Measurements from ENCODE around the gene CAMK1G. TPM values are rescaled to one million over a fixed set of nuclear protein-coding genes. Genes with fewer than 3 reads are reported as not detected.
A peak's percentile ranks its signal among the peaks of the same experiment; 100 is the strongest.

The CAMK1G gene
- total and polyA plus RNA-seq, 9 of the 15 experiments (the other 6 are each of a cell fraction or from before 2014, with no cell fraction given), result not detected

DNA sequence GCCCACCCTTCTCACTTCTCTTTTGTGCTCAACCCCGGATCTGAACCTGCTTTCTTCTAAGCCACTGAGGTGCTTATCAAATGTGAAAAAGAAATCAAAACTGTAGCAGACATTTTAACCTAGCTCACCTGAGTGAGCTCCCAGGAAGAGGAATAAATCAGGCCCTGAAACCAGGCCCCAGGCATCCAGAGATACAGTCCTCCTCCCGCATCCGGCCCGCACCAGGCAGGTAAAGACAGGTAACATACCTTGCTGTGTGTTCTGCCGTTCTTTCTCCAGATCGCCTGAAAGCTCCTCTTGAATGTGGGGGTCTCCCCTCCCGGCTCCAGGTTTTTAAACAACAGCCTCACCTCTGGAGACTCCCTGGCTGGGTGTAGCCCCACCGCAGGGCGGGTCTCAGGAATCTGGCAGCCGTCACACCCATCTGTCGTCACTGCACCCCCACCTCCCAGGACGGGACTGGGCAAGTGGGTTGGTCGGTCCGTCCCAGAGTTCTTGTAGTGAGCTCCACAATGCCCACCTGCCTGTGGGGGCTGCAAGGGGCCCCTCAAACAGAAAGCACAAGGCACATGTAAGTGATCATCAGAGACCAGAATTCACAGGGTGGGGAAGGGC lies 68.7 kb downstream of the CAMK1G start, which contains the start of gene LAMB3:
LAMB3 (minus strand) TSS at position 305 of the 615 bp plus-strand sequence. CDS start 1,481 bp downstream, outside the sequence.
- H3K9ac ChIP-seq (ENCODE audit: insufficient read depth in 1 of 2, low read depth in 2 of 2, low read length in 2 of 2), result peak within 1 kb of the TSS in 1 of 2 experiments; percentile 61; a peak in 2 of 4 replicates
- peaks cover 0 to 6% of the 10 kb centered on the region in 2 experiments; a peak in 1 of 5 replicates for H3K27me3 ChIP-seq (ENCODE audit: control insufficient read depth in 2 of 2, insufficient read depth in 2 of 2, low read length in 2 of 2)
- WGBS (ENCODE audit: insufficient coverage, low coverage, missing lambda C conversion rate), result 65% methylated on average over 13 of the region's 14 CpGs
- ATAC-seq, result no peak
- no peak within 1 kb of the TSS for H3K4me2 ChIP-seq (ENCODE audit: insufficient read depth, low read length)
- intact Hi-C loops (cut with micrococcal nuclease) (no loop called here), in situ Hi-C loops (cut with MboI) (loop anchor here (10.0 kb wide), 1 partner anchor 1827 kb away; no protein-coding TSS in a partner anchor)
- ChIA-PET POLR2A (interaction anchor here (0.6 to 3.5 kb wide), 6 partner anchors 9 to 57 kb away, joined by 3 to 15 read pairs (median 3); partner anchors contain the start of gene G0S2), CTCF (ENCODE audit: low intra/inter-chr PET ratio) (no interaction called here)
- no peaks in the 10 kb centered on the region for H3K9me3 ChIP-seq (replicated peaks; ENCODE audit: control insufficient read depth, insufficient read depth, low read depth, low read length)
- H2AFZ ChIP-seq (ENCODE audit: low read depth, low read length), result peak within 1 kb of the TSS; percentile 80
- no TSS peak for BruUV-seq (replicated peaks)
- no peaks in the 10 kb centered on the region for H3K79me2 ChIP-seq (ENCODE audit: control insufficient read depth, insufficient read depth, low read length)
- H3K4me1 ChIP-seq (replicated peaks in 1 of 2; ENCODE audit: control insufficient read depth in 2 of 2, insufficient read depth in 2 of 2, low read length in 2 of 2), result peaks cover 39 to 62% of the 10 kb centered on the region in 2 experiments
- H3K4me3 ChIP-seq, result no peak within 1 kb of the TSS
- 0 out of 2 replicates have a peak, but pooled peaks have one; percentile 10 for TF ChIP-seq ZBTB7A (IDR thresholded peaks at IDR 0.05; ENCODE audit: borderline replicate concordance, control insufficient read depth, low read depth, low read length)
- TF ChIP-seq, protein P1, sequence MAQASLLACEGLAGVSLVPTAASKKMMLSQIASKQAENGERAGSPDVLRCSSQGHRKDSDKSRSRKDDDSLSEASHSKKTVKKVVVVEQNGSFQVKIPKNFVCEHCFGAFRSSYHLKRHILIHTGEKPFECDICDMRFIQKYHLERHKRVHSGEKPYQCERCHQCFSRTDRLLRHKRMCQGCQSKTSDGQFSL (CRISPR knock-in tag; IDR thresholded peaks at IDR 0.05), result peak; percentile 57
- TF ChIP-seq, protein P1 (tag; IDR thresholded peaks at IDR 0.05), result no peak
- TF ChIP-seq ZC3H8 (IDR thresholded peaks at IDR 0.05), result no peak
- H3K9me1 ChIP-seq (ENCODE audit: control insufficient read depth, insufficient read depth, low read length), result no peaks in the 10 kb centered on the region
- no peaks in the 10 kb centered on the region for H3K36me3 ChIP-seq (ENCODE audit: control insufficient read depth, insufficient read depth, low read length)
- peak in 2 of 4 experiments; percentile 39 to 41 for DNase-seq (ENCODE audit: extremely low read depth in 1 of 4, low spot score in 3 of 4)
- H3K27ac ChIP-seq (ENCODE audit: extremely low read depth, low read depth, low read length), result no peak within 1 kb of the TSS
- no peak for FAIRE-seq
- no peaks in the 10 kb centered on the region for H4K20me1 ChIP-seq (replicated peaks; ENCODE audit: control insufficient read depth, insufficient read depth, low read length)
